Forelimb muscle (tissue), 1 donor: Measurements from ENCODE around the gene EGFL7. TPM values are rescaled to one million over a fixed set of nuclear protein-coding genes. Genes with fewer than 3 reads are reported as not detected.

Experiments used
- DNase-seq: peaks from one replicate; pipeline ENCODE4 v3.0.0-alpha.2; 2013; ENCODE audit warnings: low read depth
- polyA plus RNA-seq: library from polyadenylated mRNA; unstranded; fragments of 120-200 nt; gene quantifications from one replicate; pipeline ENCODE4 v1.2.1, GENCODE V29; 2013; ENCODE audit not compliant: insufficient read length

EGFL7 gene
- polyA plus RNA-seq, 1 donor = 59.9 TPM

DNA sequence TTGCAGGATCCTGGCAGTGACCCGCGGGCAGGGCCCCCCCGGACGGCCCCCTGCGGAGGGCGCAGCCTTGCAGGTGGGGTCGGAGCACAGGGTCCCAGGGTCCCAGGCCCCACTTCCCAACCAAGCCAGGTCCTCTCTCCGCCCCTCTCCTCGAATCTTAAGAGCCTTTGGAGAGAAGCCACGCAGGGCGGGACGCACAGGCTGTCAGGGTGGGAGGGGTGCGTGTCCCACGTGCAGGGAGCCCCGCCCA lies 18.4 kb upstream of the EGFL7 start:
- no peak for DNase-seq

GRCh38 chr9:136644593-136645351 lies 17.9 kb upstream of the EGFL7 start:
- DNase-seq = no peak

GRCh38 chr9:136645352-136645902 lies 17.3 kb upstream of the EGFL7 start:
- DNase-seq = no peak

GRCh38 chr9:136645903-136646754 lies 16.6 kb upstream of the EGFL7 start:
- no peak for DNase-seq

- DNase-seq = no peak
These were observed 15.6 kb upstream of the EGFL7 start for GRCh38 chr9:136646827-136647711.

- no peak for DNase-seq
These were observed 14.0 kb upstream of the EGFL7 start for GRCh38 chr9:136648751-136649150.

DNA sequence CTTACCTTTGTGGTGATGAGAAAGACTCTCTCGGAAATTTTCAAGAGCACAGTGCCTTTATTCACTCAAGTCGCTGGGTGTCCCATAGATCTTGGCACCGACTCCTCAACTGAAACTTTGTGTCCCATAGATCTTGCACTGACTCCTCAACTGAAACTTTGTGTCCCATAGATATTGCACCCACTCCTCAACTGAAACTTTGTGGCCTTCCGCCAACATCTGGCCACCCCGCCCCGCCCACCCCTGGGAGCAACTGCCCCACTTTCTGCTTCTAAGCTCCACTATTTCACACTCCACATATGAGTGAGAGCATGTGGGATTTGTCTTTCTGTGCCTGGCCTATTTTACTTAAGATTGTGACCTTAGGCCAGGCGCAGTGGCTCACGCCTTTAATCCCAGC lies 12.7 kb upstream of the EGFL7 start:
- no peak for DNase-seq

- no peak for DNase-seq
These were observed 12.1 kb upstream of the EGFL7 start for GRCh38 chr9:136650648-136651047.

GRCh38 chr9:136651860-136652259 lies 10.9 kb upstream of the EGFL7 start:
- DNase-seq = no peak

DNA sequence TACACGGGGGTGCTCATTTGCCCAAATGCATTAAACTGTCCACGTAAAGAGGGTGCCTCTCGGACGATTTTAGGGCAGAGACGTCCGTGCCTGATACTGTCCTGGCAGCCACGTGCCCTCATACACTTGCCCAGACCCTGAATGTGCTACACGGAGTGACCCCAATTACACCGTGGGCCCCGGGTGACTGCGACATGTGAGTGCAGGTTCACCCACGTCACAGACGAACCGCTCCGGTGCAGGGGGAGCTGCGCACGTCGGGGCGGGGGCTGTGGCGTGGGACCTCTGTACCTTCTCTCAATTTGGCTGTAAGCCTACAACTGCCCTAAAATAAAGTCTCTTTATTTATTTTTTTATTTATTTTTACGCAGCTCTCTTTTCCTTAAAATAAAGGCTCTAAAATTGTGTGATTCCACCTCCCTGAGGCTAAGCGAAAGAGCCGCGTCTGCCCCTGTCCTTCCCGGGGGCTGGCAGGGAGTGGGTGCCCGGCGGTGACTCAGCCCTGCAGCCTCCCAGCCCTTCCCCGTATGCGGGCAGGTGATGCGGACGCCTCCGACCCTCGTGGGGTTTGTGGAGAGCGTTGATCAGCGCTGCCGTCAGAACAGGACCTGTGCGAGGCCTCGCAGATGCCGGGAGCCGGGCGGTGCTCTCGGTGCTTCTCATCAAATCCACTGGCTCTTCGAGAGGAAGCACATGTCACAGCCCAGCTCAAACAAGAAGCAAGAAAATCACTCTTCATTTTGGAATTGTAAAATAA lies 9.2 kb upstream of the EGFL7 start:
- DNase-seq = no peak

- DNase-seq = no peak
These were observed 7.7 kb upstream of the EGFL7 start for GRCh38 chr9:136654820-136655535.

GRCh38 chr9:136655536-136656182 lies 7.1 kb upstream of the EGFL7 start:
- no peak for DNase-seq

- DNase-seq = no peak
These were observed 6.5 kb upstream of the EGFL7 start for GRCh38 chr9:136656183-136656738.

- no peak for DNase-seq
These were observed 5.7 kb upstream of the EGFL7 start for GRCh38 chr9:136656795-136657611.

GRCh38 chr9:136657974-136658848 lies 4.5 kb upstream of the EGFL7 start:
- DNase-seq = no peak

- no peak for DNase-seq
These were observed 3.7 kb upstream of the EGFL7 start for GRCh38 chr9:136658849-136659535.
